Loucy (cell line): ENCODE measurements around the gene CAMTA1.

ENCODE experiments used
- H2AFZ ChIP-seq: fragments of 200-600 bp; sonication (generic); 2 replicates; pipeline ENCODE4 v1.6.0; 2016; ENCODE audit warnings: antibody characterized with exemption, mild to moderate bottlenecking, low read length, moderate library complexity
- H3F3A ChIP-seq: fragments of 200-600 bp; 2 replicates; pipeline ENCODE4 v1.6.0; 2016; ENCODE audit warnings: antibody characterized with exemption, low read depth, mild to moderate bottlenecking
- H3K27me3 ChIP-seq: fragments of 200-600 bp; sonication (generic); 2 replicates; pipeline ENCODE4 v1.6.1; 2014; ENCODE audit warnings: low read length, mild to moderate bottlenecking; ENCODE audit not compliant: insufficient read depth, poor library complexity, severe bottlenecking
- H3K36me3 ChIP-seq: fragments of 200-600 bp; sonication (generic); 2 replicates; pipeline ENCODE4 v1.6.1; 2016; ENCODE audit warnings: low read length; ENCODE audit not compliant: insufficient read depth
- H3K4me1 ChIP-seq: fragments of 200-600 bp; sonication (generic); 2 replicates; pipeline ENCODE4 v1.5.1; 2014; ENCODE audit warnings: low read length, mild to moderate bottlenecking; ENCODE audit not compliant: insufficient read depth, poor library complexity, severe bottlenecking
- H3K4me2 ChIP-seq: fragments of 200-600 bp; sonication (generic); 2 replicates; pipeline ENCODE4 v1.6.0; 2014; ENCODE audit warnings: antibody characterized with exemption, low read length, low read depth, mild to moderate bottlenecking; ENCODE audit not compliant: poor library complexity, severe bottlenecking
- H3K4me3 ChIP-seq: fragments of 200-600 bp; sonication (generic); 2 replicates; pipeline ENCODE4 v1.5.1; 2014; ENCODE audit warnings: low read length, mild to moderate bottlenecking, mixed read lengths; ENCODE audit not compliant: poor library complexity, severe bottlenecking
- H3K79me2 ChIP-seq: fragments of 200-600 bp; sonication (generic); 2 replicates; pipeline ENCODE4 v1.6.1; 2014; ENCODE audit warnings: low read length; ENCODE audit not compliant: insufficient read depth
- H3K9ac ChIP-seq: fragments of 200-600 bp; sonication (generic); 2 replicates; pipeline ENCODE4 v1.6.0; 2014; ENCODE audit warnings: mild to moderate bottlenecking, low read depth, low read length, moderate library complexity; ENCODE audit not compliant: poor library complexity, severe bottlenecking
- H3K9me2 ChIP-seq: fragments of 200-600 bp; sonication (generic); replicated peaks from 2 replicates; pipeline ENCODE4 v1.6.1; 2016; ENCODE audit warnings: low read depth, low read length, mixed read lengths
- H3K9me3 ChIP-seq: fragments of 200-600 bp; sonication (generic); 2 replicates; pipeline ENCODE4 v1.6.1; 2014; ENCODE audit warnings: mild to moderate bottlenecking, antibody characterized with exemption, low read length, low read depth; ENCODE audit not compliant: insufficient read depth
- H4K20me1 ChIP-seq: fragments of 200-600 bp; sonication (generic); 2 replicates; pipeline ENCODE4 v1.6.0; 2014; ENCODE audit warnings: antibody characterized with exemption, low read length, mild to moderate bottlenecking; ENCODE audit not compliant: insufficient read depth, poor library complexity, severe bottlenecking
- EZH2phosphoT487 ChIP-seq: fragments of 200-600 bp; IDR thresholded peaks from 2 replicates; pipeline ENCODE4 v1.6.1; 2018; ENCODE audit warnings: antibody characterized with exemption, mild to moderate bottlenecking, moderate library complexity, borderline replicate concordance
- TF ChIP-seq, protein P1 (sequence below): fragments of 200-600 bp; sonication (generic); conservative IDR thresholded peaks from 2 replicates; pipeline ENCODE4 v1.5.1; 2014; ENCODE audit warnings: mild to moderate bottlenecking, antibody characterized with exemption, low read length

CAMTA1 gene

DNA sequence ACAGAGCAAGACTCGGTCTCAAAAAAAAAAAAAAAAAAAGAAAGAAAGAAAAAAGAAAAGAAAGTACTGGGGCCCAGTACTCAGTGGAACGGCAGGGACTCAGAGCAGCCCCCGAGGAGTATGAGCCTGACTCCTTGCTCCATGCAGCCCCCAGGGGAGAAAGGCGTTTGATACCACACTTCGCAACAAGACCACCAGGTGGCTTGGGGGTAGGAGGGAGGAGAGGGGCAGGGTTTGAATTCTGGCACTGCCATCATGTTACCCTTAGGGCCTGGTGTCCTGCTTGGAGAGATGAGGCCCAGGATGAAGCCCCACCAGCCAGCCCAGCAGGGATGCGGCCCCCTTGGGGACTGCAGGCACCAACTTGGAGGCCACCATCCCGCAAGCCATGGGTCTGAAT is 664.5 kb downstream of the CAMTA1 start:
- Histone ChIP-seq H3K4me3 (no peak overlapping the region), H3K36me3 (no peaks in the 10 kb centered on the region), H3K9ac (no peak overlapping the region), H3K79me2 (no peaks in the 10 kb centered on the region), H4K20me1 (no peaks in the 10 kb centered on the region), H3K9me2 (no peaks in the 10 kb centered on the region), H3K27me3 (no peaks in the 10 kb centered on the region), H3K4me2 (no peak overlapping the region), H3K9me3 (no peaks in the 10 kb centered on the region; the same call in 1 of the 2 replicates), H3F3A (no peaks in the 10 kb centered on the region), H2AFZ (no peak overlapping the region), H3K4me1 (no peaks in the 10 kb centered on the region)
- no peak for TF ChIP-seq EZH2phosphoT487

- Histone ChIP-seq H3K4me1 (no peaks in the 10 kb centered on the region), H3K9me3 (no peaks in the 10 kb centered on the region; the same call in 1 of the 2 replicates), H3K4me2 (no peak overlapping the region), H4K20me1 (no peaks in the 10 kb centered on the region), H3K36me3 (no peaks in the 10 kb centered on the region), H3F3A (no peaks in the 10 kb centered on the region), H3K79me2 (no peaks in the 10 kb centered on the region), H3K4me3 (no peak overlapping the region), H2AFZ (no peak overlapping the region), H3K9me2 (no peaks in the 10 kb centered on the region), H3K9ac (no peak overlapping the region), H3K27me3 (no peaks in the 10 kb centered on the region)
- no peak for TF ChIP-seq EZH2phosphoT487
- TF ChIP-seq, protein P1, sequence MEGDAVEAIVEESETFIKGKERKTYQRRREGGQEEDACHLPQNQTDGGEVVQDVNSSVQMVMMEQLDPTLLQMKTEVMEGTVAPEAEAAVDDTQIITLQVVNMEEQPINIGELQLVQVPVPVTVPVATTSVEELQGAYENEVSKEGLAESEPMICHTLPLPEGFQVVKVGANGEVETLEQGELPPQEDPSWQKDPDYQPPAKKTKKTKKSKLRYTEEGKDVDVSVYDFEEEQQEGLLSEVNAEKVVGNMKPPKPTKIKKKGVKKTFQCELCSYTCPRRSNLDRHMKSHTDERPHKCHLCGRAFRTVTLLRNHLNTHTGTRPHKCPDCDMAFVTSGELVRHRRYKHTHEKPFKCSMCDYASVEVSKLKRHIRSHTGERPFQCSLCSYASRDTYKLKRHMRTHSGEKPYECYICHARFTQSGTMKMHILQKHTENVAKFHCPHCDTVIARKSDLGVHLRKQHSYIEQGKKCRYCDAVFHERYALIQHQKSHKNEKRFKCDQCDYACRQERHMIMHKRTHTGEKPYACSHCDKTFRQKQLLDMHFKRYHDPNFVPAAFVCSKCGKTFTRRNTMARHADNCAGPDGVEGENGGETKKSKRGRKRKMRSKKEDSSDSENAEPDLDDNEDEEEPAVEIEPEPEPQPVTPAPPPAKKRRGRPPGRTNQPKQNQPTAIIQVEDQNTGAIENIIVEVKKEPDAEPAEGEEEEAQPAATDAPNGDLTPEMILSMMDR, result no peak
Observed at GRCh38 chr1:7450838-7451237, 665.6 kb downstream of the CAMTA1 start.

- no peak overlapping the region for H2AFZ ChIP-seq
- H3K4me2 ChIP-seq, result no peak overlapping the region
- H4K20me1 ChIP-seq, result no peaks in the 10 kb centered on the region
- H3K9me3 ChIP-seq, result no peaks in the 10 kb centered on the region; the same call in 1 of the 2 replicates
- no peaks in the 10 kb centered on the region for H3K79me2 ChIP-seq
- H3F3A ChIP-seq, result no peaks in the 10 kb centered on the region
- H3K36me3 ChIP-seq, result no peaks in the 10 kb centered on the region
- H3K27me3 ChIP-seq, result no peaks in the 10 kb centered on the region
- H3K9me2 ChIP-seq, result no peaks in the 10 kb centered on the region
- no peak overlapping the region for H3K4me3 ChIP-seq
- no peak overlapping the region for H3K9ac ChIP-seq
- H3K4me1 ChIP-seq, result no peaks in the 10 kb centered on the region
- TF ChIP-seq EZH2phosphoT487, result no peak
- TF ChIP-seq, protein P1, result no peak
Observed at GRCh38 chr1:7453038-7453437, 667.8 kb downstream of the CAMTA1 start.
